GM18951 (cell line): ENCODE results near the gene ARHGAP6.

Experiments used
- POLR2A ChIP-seq: IDR thresholded peaks from 4 replicates; pipeline ENCODE4 v1.6.1; 2011; ENCODE audit warnings: mild to moderate bottlenecking; ENCODE audit not compliant: insufficient read length, insufficient read depth; ENCODE audit errors: extremely low read depth
- in situ Hi-C: fragments of 300-500 bp; cut with MboI; formaldehyde crosslinking; loops from one replicate; pipeline ENCODE4 v1.12.0; 2022; ENCODE audit warnings: low sequenced_read_pairs, mixed read lengths, inconsistent platforms; ENCODE audit not compliant: unreplicated experiment

The ARHGAP6 gene

GRCh38 chrX:11282043-11282442, 383.7 kb downstream of the ARHGAP6 start:
- TF ChIP-seq POLR2A: no peak
- in situ Hi-C loops: no loop called here

DNA sequence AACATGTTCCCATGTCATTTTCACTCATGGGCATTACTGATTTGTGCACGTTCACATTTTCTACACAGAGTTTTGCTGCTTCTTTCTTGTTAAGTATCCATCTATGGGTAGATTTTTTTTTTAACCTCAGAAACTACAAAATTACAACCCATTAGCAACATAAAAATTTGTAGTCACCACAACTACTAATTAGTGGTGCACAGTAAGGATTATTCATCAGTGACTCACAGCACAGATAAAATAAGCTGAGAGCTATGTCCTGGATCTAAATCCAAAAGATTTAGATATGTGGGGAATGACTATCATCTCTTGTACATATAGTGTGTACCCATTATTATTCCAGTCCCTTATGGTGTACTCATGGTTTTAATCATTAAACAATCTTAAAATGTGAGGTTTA, 392.2 kb downstream of the ARHGAP6 start:
- in situ Hi-C loops: no loop called here
- TF ChIP-seq POLR2A: no peak

DNA sequence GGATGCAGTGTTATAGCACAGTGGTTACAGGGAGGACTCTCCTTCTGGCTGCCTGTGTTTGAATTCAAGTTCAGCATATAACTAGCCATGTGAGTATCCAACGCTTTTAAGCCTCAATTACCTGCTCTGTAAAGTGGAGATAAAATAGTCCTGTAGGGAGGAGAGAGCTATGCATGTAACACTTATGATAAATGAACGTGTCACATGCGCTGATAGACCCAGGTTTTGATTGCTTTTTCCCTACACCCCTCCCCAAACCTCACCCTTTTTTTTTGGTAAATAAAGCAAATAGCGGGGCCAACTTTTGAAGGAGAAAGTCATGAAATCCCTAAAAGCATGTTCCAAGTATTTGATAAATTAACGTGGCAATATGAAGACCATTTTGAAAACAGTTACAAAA, 392.9 kb downstream of the ARHGAP6 start:
- in situ Hi-C loops: no loop called here

GRCh38 chrX:11272290-11272689, 393.4 kb downstream of the ARHGAP6 start:
- no peak for TF ChIP-seq POLR2A
- in situ Hi-C loops: no loop called here

More for the DNA sequence above, 392.9 kb downstream of the ARHGAP6 start:
- TF ChIP-seq POLR2A: no peak

- no peak for TF ChIP-seq POLR2A
- in situ Hi-C loops: no loop called here
Observed at GRCh38 chrX:11269996-11270395, 395.7 kb downstream of the ARHGAP6 start.

GRCh38 chrX:11269006-11269405, 396.7 kb downstream of the ARHGAP6 start:
- no peak for TF ChIP-seq POLR2A

DNA sequence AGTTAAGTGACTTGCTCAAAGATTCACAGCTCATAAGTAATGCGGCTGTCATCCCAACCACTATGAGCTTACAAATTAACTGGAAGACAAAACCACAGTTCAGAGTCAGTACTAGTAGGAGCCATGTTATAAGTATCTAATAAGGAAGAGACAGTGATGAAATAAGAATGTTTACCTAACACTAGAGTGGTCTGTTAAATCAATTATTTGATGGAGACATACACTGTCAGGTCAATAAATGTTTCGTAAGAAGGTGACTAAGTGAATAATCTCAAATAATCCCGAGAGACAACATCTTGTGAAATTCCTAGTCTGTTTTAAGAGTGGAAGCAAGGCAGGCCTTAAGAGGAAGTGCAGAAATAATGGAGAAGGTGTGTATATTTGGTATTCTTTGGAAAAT, 398.3 kb downstream of the ARHGAP6 start:
- TF ChIP-seq POLR2A: no peak
- in situ Hi-C loops: no loop called here

More at GRCh38 chrX:11269006-11269405, 396.7 kb downstream of the ARHGAP6 start:
- in situ Hi-C loops: no loop called here

GRCh38 chrX:11266573-11267003, 399.1 kb downstream of the ARHGAP6 start:
- TF ChIP-seq POLR2A: no peak
- in situ Hi-C loops: no loop called here

DNA sequence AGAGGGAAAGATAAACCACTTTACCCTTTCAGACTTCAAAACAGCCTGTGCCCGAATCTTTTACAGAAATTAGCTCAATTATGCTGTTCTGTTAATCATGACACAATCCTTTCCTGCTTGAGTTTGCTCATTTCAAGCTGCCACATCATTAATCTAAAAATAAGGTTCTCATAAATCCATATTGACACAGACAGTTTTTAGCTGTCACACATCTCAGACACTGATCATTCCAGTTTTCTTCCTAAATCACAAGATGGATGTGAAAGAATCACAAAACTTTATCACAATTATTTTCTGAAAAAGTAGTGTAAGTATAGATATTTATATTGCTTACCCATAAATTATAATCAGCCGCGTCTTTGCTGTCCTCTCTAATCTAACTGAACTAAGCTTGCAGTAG, 400.4 kb downstream of the ARHGAP6 start:
- in situ Hi-C loops: no loop called here

GRCh38 chrX:11264925-11265324, 400.8 kb downstream of the ARHGAP6 start:
- in situ Hi-C loops: no loop called here
- no peak for TF ChIP-seq POLR2A

More for the DNA sequence above, 400.4 kb downstream of the ARHGAP6 start:
- no peak for TF ChIP-seq POLR2A

DNA sequence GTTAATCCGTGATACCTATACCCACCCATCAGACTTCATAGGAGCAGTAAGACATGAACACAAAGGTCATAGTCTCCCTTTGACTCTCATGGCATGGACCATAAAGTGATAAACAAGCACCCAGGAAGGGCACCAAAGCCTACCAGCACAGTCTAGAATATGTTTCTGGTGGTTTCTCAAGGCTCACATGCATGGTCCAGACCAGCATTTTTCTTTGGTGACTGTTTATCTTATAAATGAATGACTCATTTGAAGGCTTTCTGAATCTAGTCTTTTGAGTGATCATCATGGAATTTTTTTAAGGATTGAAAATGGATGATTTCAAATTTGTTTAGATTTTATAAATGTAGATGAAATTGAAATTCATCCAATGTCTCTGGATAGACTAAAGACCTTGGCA, 404.5 kb downstream of the ARHGAP6 start:
- in situ Hi-C loops: no loop called here
- TF ChIP-seq POLR2A: no peak

GRCh38 chrX:11259437-11259836, 406.3 kb downstream of the ARHGAP6 start:
- in situ Hi-C loops: no loop called here
- no peak for TF ChIP-seq POLR2A

DNA sequence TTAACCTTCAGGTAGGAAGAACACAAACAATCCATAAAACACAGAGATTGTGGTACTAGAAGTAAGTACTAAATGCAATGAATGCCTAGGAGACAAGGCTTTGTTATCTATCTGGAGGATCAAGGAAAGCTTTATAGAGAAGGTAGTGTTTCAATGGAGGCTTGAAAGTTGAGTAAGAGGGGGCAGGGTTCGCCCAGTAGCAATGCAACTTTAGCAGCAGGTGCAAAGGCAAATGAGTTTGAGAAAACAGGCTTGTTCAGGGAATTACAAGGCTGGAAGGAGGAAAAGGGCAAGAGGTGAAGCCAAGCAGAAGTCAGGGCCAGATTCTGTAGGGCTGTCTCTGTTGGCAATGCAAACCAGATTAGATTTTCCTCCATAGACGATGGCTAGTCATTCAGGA, 408.0 kb downstream of the ARHGAP6 start:
- in situ Hi-C loops: no loop called here
- TF ChIP-seq POLR2A: no peak

- no peak for TF ChIP-seq POLR2A
- in situ Hi-C loops: no loop called here
Observed at GRCh38 chrX:11257290-11257689, 408.4 kb downstream of the ARHGAP6 start.
